Forelimb muscle (tissue), 1 donor: ENCODE measurements around the gene CLPTM1. TPM values are rescaled to one million over a fixed set of nuclear protein-coding genes. Genes with fewer than 3 reads are reported as not detected.
A peak's percentile ranks its signal among the peaks of the same experiment; 100 is the strongest.
"Not testable (repeated sequence)": the region's sequence is repeated elsewhere in the genome, so short reads cannot be mapped to it uniquely, and the experiment has no call there.

Experiments used
- DNase-seq: peaks from one replicate; pipeline ENCODE4 v3.0.0-alpha.2; 2013; ENCODE audit warnings: low read depth
- polyA plus RNA-seq: library from polyadenylated mRNA; unstranded; fragments of 120-200 nt; gene quantifications from one replicate; pipeline ENCODE4 v1.2.1, GENCODE V29; 2013; ENCODE audit not compliant: insufficient read length

The CLPTM1 gene
- polyA plus RNA-seq, result 52.5 TPM

- peak; percentile 94 for DNase-seq
Observed at GRCh38 chr19:44954649-44955504, at the start of gene CLPTM1. CLPTM1 (plus strand) TSS chr19:44955380; CDS start chr19:44955396, 16 bp downstream.

GRCh38 chr19:44905437-44906160 lies 49.6 kb upstream of the CLPTM1 start, which contains the start of gene APOE:
APOE (plus strand) TSS chr19:44905796; CDS start chr19:44906625, 829 bp downstream.
- DNase-seq, result no peak

- no peak for DNase-seq
Observed at GRCh38 chr19:44907613-44908012, 47.6 kb upstream of the CLPTM1 start.

- no peak for DNase-seq
Observed at GRCh38 chr19:44908074-44908835, 46.9 kb upstream of the CLPTM1 start.

- no peak for DNase-seq
Observed at GRCh38 chr19:44908836-44909261, 46.3 kb upstream of the CLPTM1 start.

GRCh38 chr19:44909775-44910174 lies 45.4 kb upstream of the CLPTM1 start:
- DNase-seq, result no peak

GRCh38 chr19:44911896-44912295 lies 43.3 kb upstream of the CLPTM1 start:
- not testable (repeated sequence) for DNase-seq

- no peak for DNase-seq
Observed at GRCh38 chr19:44912854-44913253, 42.3 kb upstream of the CLPTM1 start.

- DNase-seq, result not testable (repeated sequence)
Observed at GRCh38 chr19:44913512-44914432, 41.4 kb upstream of the CLPTM1 start.

- peak; percentile 71 for DNase-seq
Observed at GRCh38 chr19:44914433-44915206, 40.6 kb upstream of the CLPTM1 start, which contains the start of gene APOC1. APOC1 (plus strand) TSS chr19:44914608; CDS start chr19:44914892, 284 bp downstream.

- DNase-seq, result no peak
Observed at GRCh38 chr19:44924243-44924725, 30.9 kb upstream of the CLPTM1 start.

GRCh38 chr19:44925114-44925891 lies 29.9 kb upstream of the CLPTM1 start:
- DNase-seq, result no peak

- not testable (repeated sequence) for DNase-seq
Observed at GRCh38 chr19:44926245-44927077, 28.7 kb upstream of the CLPTM1 start.

- no peak for DNase-seq
Observed at GRCh38 chr19:44927746-44928145, 27.4 kb upstream of the CLPTM1 start.

- no peak for DNase-seq
Observed at GRCh38 chr19:44930088-44930487, 25.1 kb upstream of the CLPTM1 start.

- no peak for DNase-seq
Observed at GRCh38 chr19:44931541-44931940, 23.6 kb upstream of the CLPTM1 start.

- no peak for DNase-seq
Observed at GRCh38 chr19:44939668-44940067, 15.5 kb upstream of the CLPTM1 start.

- DNase-seq, result no peak
Observed at GRCh38 chr19:44942067-44942571, 13.1 kb upstream of the CLPTM1 start, which contains the start of gene APOC4. APOC4 (plus strand) TSS chr19:44942237; CDS start chr19:44942278, 41 bp downstream.
